HG03342 (cell line): ENCODE data around the gene GAPVD1.
A peak's percentile ranks its signal among the peaks of the same experiment; 100 is the strongest.
"Not testable (repeated sequence)": the region's sequence is repeated elsewhere in the genome, so short reads cannot be mapped to it uniquely, and the experiment has no call there.

Experiments used
- ATAC-seq: cut with Tn5 transposase; IDR thresholded peaks from one replicate; pipeline ENCODE4 v1.9.1; 2021; ENCODE audit warnings: mild to moderate bottlenecking, moderate library complexity; ENCODE audit not compliant: unreplicated experiment

Gene GAPVD1

GRCh38 chr9:125297917-125298316 is 36.3 kb downstream of the GAPVD1 start:
- ATAC-seq: no peak

- ATAC-seq: no peak
Observed at GRCh38 chr9:125302241-125302640, 40.6 kb downstream of the GAPVD1 start.

- no peak for ATAC-seq
Observed at GRCh38 chr9:125304273-125304672, 42.6 kb downstream of the GAPVD1 start.

GRCh38 chr9:125312411-125312810 is 50.8 kb downstream of the GAPVD1 start:
- no peak for ATAC-seq

- not testable (repeated sequence) for ATAC-seq
Observed at GRCh38 chr9:125316359-125316758, 54.7 kb downstream of the GAPVD1 start.

- ATAC-seq: no peak
Observed at GRCh38 chr9:125317704-125318103, 56.1 kb downstream of the GAPVD1 start.

- ATAC-seq: no peak
Observed at GRCh38 chr9:125321496-125321895, 59.9 kb downstream of the GAPVD1 start.

GRCh38 chr9:125323615-125324014 is 62.0 kb downstream of the GAPVD1 start:
- ATAC-seq: no peak

- ATAC-seq: no peak
Observed at GRCh38 chr9:125325826-125326225, 64.2 kb downstream of the GAPVD1 start.

- no peak for ATAC-seq
Observed at GRCh38 chr9:125329978-125330377, 68.4 kb downstream of the GAPVD1 start.

- ATAC-seq: no peak
Observed at GRCh38 chr9:125330587-125330986, 69.0 kb downstream of the GAPVD1 start.

- peak; percentile 77 for ATAC-seq
Observed at GRCh38 chr9:125332527-125332926, 70.9 kb downstream of the GAPVD1 start.

GRCh38 chr9:125337236-125337635 is 75.6 kb downstream of the GAPVD1 start:
- no peak for ATAC-seq

- no peak for ATAC-seq
Observed at GRCh38 chr9:125338929-125339328, 77.3 kb downstream of the GAPVD1 start.

GRCh38 chr9:125341566-125341965 is 79.9 kb downstream of the GAPVD1 start:
- ATAC-seq: no peak

GRCh38 chr9:125343518-125344275 is 82.1 kb downstream of the GAPVD1 start:
- no peak for ATAC-seq

- ATAC-seq: no peak
Observed at GRCh38 chr9:125346080-125346732, 84.6 kb downstream of the GAPVD1 start.

- ATAC-seq: no peak
Observed at GRCh38 chr9:125355601-125356000, 94.0 kb downstream of the GAPVD1 start.

- no peak for ATAC-seq
Observed at GRCh38 chr9:125356032-125356431, 94.4 kb downstream of the GAPVD1 start.

GRCh38 chr9:125359011-125359410 is 97.4 kb downstream of the GAPVD1 start:
- no peak for ATAC-seq

GRCh38 chr9:125360601-125361000 is 99.0 kb downstream of the GAPVD1 start:
- no peak for ATAC-seq

GRCh38 chr9:125361837-125362531 is 100.4 kb downstream of the GAPVD1 start:
- no peak for ATAC-seq
